GM23248 (cell line): Measurements from ENCODE around the gene TIGD1.

ENCODE experiments used
- EZH2 ChIP-seq: fragments of 200-600 bp; sonication (generic); IDR thresholded peaks from 2 replicates; pipeline ENCODE4 v1.6.1; 2018; ENCODE audit warnings: antibody characterized with exemption, mild to moderate bottlenecking; ENCODE audit not compliant: insufficient read depth, poor library complexity, severe bottlenecking
- EZH2phosphoT487 ChIP-seq: fragments of 200-600 bp; sonication (generic); IDR thresholded peaks from 2 replicates; pipeline ENCODE4 v1.6.1; 2018; ENCODE audit warnings: antibody characterized with exemption, moderate library complexity, mild to moderate bottlenecking, low read depth; ENCODE audit not compliant: insufficient read depth

DNA sequence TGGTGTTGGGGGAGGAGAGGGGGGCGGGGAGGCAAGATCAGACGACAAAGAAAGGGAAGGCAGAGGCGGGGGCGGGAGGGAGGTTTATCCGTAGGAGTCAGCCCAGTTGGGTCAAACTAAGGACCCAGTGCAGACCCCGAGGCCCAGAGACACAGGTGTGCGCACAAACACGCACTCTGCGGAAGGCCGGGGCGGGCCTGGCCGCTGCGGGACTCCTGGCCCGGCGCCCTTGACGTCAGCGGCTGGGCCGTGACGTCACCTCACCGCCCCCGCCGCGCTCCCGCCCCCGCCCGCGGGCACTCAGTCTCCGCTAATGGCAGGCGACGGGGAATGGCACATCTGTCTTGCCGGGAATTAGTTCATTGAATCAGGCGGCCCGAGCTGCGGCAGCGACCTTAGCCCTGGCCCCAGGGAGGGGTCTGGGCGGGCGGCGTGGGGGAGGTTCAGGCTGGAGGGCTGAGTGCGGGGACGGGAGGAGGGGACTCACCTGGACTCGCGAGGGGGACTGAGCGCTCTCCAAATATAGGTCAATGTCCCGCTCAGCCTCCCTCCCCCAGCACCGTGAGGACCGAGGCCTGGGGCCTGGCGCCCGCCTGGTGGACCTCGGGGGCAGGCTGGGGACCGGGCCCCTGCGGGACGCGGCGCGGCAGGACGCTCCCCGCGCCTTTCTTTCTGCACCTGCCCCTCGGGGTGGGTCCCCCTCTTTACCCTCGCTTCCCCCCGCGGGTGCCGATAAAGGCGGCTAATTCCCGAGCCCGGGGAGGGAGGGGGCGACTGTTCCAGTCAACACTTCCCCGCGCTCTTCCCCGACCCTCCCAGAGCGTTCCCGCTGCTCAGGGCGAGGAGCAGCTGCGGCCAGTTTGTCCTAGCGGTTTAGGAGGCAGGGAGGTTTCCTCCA is 47.2 kb downstream of the TIGD1 start:
- peak; percentile 85 for TF ChIP-seq EZH2
- peak; percentile 71; the same call in 1 of the 2 replicates for TF ChIP-seq EZH2phosphoT487
